Testis (tissue), 2 donors: Measurements from ENCODE around the gene PTH2.

Experiments used
- POLR2A ChIP-seq: fragments of 450-650 bp; IDR thresholded peaks from one replicate; pipeline ENCODE4 v1.6.1; 2017; ENCODE audit warnings: antibody characterized with exemption, mild to moderate bottlenecking, moderate library complexity
- TF ChIP-seq, protein P1 (sequence below), 3 experiments: fragments of 450-650 bp in 2 of 3; fragments of 200-600 bp in 1 of 3; sonication (generic) in 1 of 3; IDR thresholded peaks; one replicate each; pipeline ENCODE4 v1.5.1; 2016 to 2019; ENCODE audit warnings: antibody characterized with exemption in 3 of 3, mild to moderate bottlenecking in 2 of 3, moderate library complexity in 1 of 3

DNA sequence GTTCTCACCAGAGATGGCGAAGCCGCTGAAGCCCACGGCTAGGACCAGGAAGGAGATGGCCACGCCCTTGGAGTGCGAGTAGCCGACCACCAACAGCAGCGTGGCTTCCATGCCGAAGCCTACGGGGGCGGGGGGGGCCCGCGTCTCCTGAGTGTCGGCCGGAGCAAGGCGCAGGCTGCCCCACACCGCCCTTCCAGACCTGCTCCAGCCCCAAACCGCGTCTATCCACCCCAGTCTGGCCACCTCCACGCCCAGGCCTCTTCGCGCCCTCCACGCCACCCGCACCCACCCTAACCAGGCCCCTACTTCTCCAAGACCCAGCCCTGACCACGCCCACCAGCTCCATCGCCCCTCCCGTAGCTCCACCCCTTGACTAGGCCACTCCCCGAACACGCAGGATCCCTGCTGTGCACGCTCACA is 8.1 kb upstream of the PTH2 start:
- TF ChIP-seq, protein P1, sequence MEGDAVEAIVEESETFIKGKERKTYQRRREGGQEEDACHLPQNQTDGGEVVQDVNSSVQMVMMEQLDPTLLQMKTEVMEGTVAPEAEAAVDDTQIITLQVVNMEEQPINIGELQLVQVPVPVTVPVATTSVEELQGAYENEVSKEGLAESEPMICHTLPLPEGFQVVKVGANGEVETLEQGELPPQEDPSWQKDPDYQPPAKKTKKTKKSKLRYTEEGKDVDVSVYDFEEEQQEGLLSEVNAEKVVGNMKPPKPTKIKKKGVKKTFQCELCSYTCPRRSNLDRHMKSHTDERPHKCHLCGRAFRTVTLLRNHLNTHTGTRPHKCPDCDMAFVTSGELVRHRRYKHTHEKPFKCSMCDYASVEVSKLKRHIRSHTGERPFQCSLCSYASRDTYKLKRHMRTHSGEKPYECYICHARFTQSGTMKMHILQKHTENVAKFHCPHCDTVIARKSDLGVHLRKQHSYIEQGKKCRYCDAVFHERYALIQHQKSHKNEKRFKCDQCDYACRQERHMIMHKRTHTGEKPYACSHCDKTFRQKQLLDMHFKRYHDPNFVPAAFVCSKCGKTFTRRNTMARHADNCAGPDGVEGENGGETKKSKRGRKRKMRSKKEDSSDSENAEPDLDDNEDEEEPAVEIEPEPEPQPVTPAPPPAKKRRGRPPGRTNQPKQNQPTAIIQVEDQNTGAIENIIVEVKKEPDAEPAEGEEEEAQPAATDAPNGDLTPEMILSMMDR (IDR thresholded peaks at IDR 0.05), result no peak
- TF ChIP-seq POLR2A, result no peak
